SK-N-SH treated with all-trans-retinoic acid at 6 μM for 48 hours (cell line): ENCODE data around the gene POU3F3.

Experiments used
- ATAC-seq: fragments of 200-7000 bp; cut with Tn5 transposase; 3 replicates; pipeline ENCODE4 v1.9.1; 2020; ENCODE audit warnings: mild to moderate bottlenecking, moderate library complexity
- ARNTL ChIP-seq: fragments of 450-650 bp; formaldehyde crosslinking; IDR thresholded peaks from 2 replicates; pipeline ENCODE4 v1.5.0; 2020; ENCODE audit warnings: low read depth, mild to moderate bottlenecking, moderate library complexity, borderline replicate concordance
- BACH2 ChIP-seq: fragments of 250-450 bp; sonication (Bioruptor Pico); IDR thresholded peaks from 2 replicates; pipeline ENCODE4 v1.9.0; 2021; ENCODE audit warnings: mild to moderate bottlenecking, borderline replicate concordance
- CREB5 ChIP-seq: fragments of 250-450 bp; sonication (Bioruptor Pico); IDR thresholded peaks from 2 replicates; pipeline ENCODE4 v1.5.1; 2020; ENCODE audit warnings: low read depth, mild to moderate bottlenecking, moderate library complexity
- CSRNP3 ChIP-seq: fragments of 250-450 bp; sonication (Bioruptor Pico); IDR thresholded peaks from 2 replicates; pipeline ENCODE4 v1.5.1; 2021; ENCODE audit warnings: mild to moderate bottlenecking, moderate library complexity
- GLIS3 ChIP-seq: fragments of 250-450 bp; sonication (Bioruptor Pico); IDR thresholded peaks from 2 replicates; pipeline ENCODE4 v1.5.0; 2020; ENCODE audit warnings: mild to moderate bottlenecking, moderate library complexity
- ISL1 ChIP-seq: fragments of 250-450 bp; sonication (Bioruptor Pico); IDR thresholded peaks from 2 replicates; pipeline ENCODE4 v2.1.2; 2022; ENCODE audit warnings: mild to moderate bottlenecking, moderate library complexity
- OSR1 ChIP-seq: fragments of 250-450 bp; sonication (Bioruptor Pico); IDR thresholded peaks from 2 replicates; pipeline ENCODE4 v1.8.0; 2022; ENCODE audit warnings: moderate library complexity, mild to moderate bottlenecking, inconsistent platforms
- PATZ1 ChIP-seq: fragments of 250-450 bp; sonication (Bioruptor Pico); IDR thresholded peaks from 2 replicates; pipeline ENCODE4 v1.8.0; 2020; ENCODE audit warnings: mild to moderate bottlenecking, moderate library complexity, borderline replicate concordance
- POU6F1 ChIP-seq: fragments of 250-450 bp; sonication (Bioruptor Pico); IDR thresholded peaks from 2 replicates; pipeline ENCODE4 v1.8.0; 2021; ENCODE audit warnings: low read depth, mild to moderate bottlenecking, moderate library complexity, borderline replicate concordance
- PPARA ChIP-seq: fragments of 250-450 bp; sonication (Bioruptor Pico); IDR thresholded peaks from 2 replicates; pipeline ENCODE4 v1.5.0; 2020; ENCODE audit warnings: mild to moderate bottlenecking, borderline replicate concordance
- TCF4 ChIP-seq: fragments of 250-450 bp; sonication (Bioruptor Pico); IDR thresholded peaks from 2 replicates; pipeline ENCODE4 v1.8.0; 2021; ENCODE audit warnings: mild to moderate bottlenecking, moderate library complexity, borderline replicate concordance
- TOX ChIP-seq: fragments of 250-450 bp; sonication (Bioruptor Pico); IDR thresholded peaks from 2 replicates; pipeline ENCODE4 v1.8.0; 2021; ENCODE audit warnings: mild to moderate bottlenecking, moderate library complexity, borderline replicate concordance
- ZC3H10 ChIP-seq: fragments of 250-450 bp; sonication (Bioruptor Pico); IDR thresholded peaks from 2 replicates; pipeline ENCODE4 v1.5.1; 2021; ENCODE audit warnings: mild to moderate bottlenecking, moderate library complexity
- ZFP3 ChIP-seq: fragments of 250-450 bp; sonication (Bioruptor Pico); IDR thresholded peaks from 2 replicates; pipeline ENCODE4 v1.5.0; 2020; ENCODE audit warnings: mild to moderate bottlenecking, moderate library complexity
- ZFP30 ChIP-seq: fragments of 450-650 bp; formaldehyde crosslinking; IDR thresholded peaks from 2 replicates; pipeline ENCODE4 v1.5.0; 2022; ENCODE audit warnings: mild to moderate bottlenecking, moderate library complexity
- ZNF70 ChIP-seq: fragments of 450-650 bp; formaldehyde crosslinking; IDR thresholded peaks from 2 replicates; pipeline ENCODE4 v1.5.0; 2020; ENCODE audit warnings: mild to moderate bottlenecking, moderate library complexity
- ZNF8 ChIP-seq: fragments of 450-650 bp; formaldehyde crosslinking; IDR thresholded peaks from 2 replicates; pipeline ENCODE4 v1.5.0; 2020; ENCODE audit warnings: mild to moderate bottlenecking, moderate library complexity

POU3F3 gene

GRCh38 chr2:104901037-104901881 is 47.3 kb downstream of the POU3F3 start (continued):
- TF ChIP-seq CSRNP3 (no peak), ZFP30 (CRISPR knock-in tag) (no peak), GLIS3 (CRISPR knock-in tag) (no peak), ARNTL (CRISPR knock-in tag) (no peak), ZNF8 (CRISPR knock-in tag) (no peak), OSR1 (CRISPR knock-in tag) (no peak), PPARA (CRISPR knock-in tag) (no peak), CREB5 (no peak), ZFP3 (no peak), ZC3H10 (CRISPR knock-in tag) (no peak), TOX (CRISPR knock-in tag) (no peak), BACH2 (CRISPR knock-in tag) (no peak)

GRCh38 chr2:104902317-104902716 is 48.4 kb downstream of the POU3F3 start:
- no peak for TF ChIP-seq CSRNP3
- TF ChIP-seq POU6F1 (CRISPR knock-in tag), result no peak
- no peak for TF ChIP-seq ZFP30 (CRISPR knock-in tag)
- TF ChIP-seq TOX (CRISPR knock-in tag), result no peak
- no peak for TF ChIP-seq TCF4
- no peak for TF ChIP-seq ZNF8 (CRISPR knock-in tag)
- TF ChIP-seq ARNTL (CRISPR knock-in tag), result no peak
- no peak for TF ChIP-seq PPARA (CRISPR knock-in tag)
- TF ChIP-seq ZFP3, result no peak
- TF ChIP-seq PATZ1 (CRISPR knock-in tag), result no peak
- TF ChIP-seq CREB5, result no peak
- no peak for TF ChIP-seq OSR1 (CRISPR knock-in tag)
- no peak for TF ChIP-seq ISL1 (CRISPR knock-in tag)
- TF ChIP-seq ZNF70 (CRISPR knock-in tag), result no peak
- TF ChIP-seq ZC3H10 (CRISPR knock-in tag), result no peak
- no peak for ATAC-seq
